K562 (cell line): ENCODE measurements around the gene GRIN1. TPM values are rescaled to one million over a fixed set of nuclear protein-coding genes. Genes with fewer than 3 reads are reported as not detected.

ENCODE experiments used
- BMI1 ChIP-seq: fragments of 150-350 bp; IDR thresholded peaks from 2 replicates; pipeline ENCODE4 v1.6.1; 2014; ENCODE audit warnings: low read length
- CBFB ChIP-seq: sonication (generic); formaldehyde crosslinking; IDR thresholded peaks from 2 replicates; pipeline ENCODE4 v1.4.0; 2020; ENCODE audit warnings: mild to moderate bottlenecking, missing genetic modification reagents
- FOXK1 ChIP-seq: sonication (generic); formaldehyde crosslinking; IDR thresholded peaks from 2 replicates; pipeline ENCODE4 v1.8.0; 2022; ENCODE audit warnings: missing genetic modification reagents, mild to moderate bottlenecking, borderline replicate concordance
- HMG20A ChIP-seq: fragments of 450-650 bp; formaldehyde crosslinking; conservative IDR thresholded peaks from 2 replicates; pipeline ENCODE4 v1.4.0; 2020; ENCODE audit warnings: mild to moderate bottlenecking, mixed read lengths
- NFXL1 ChIP-seq: fragments of 450-650 bp; formaldehyde crosslinking; IDR thresholded peaks from 2 replicates; pipeline ENCODE4 v1.4.0; 2021; ENCODE audit warnings: mild to moderate bottlenecking
- TARDBP ChIP-seq: fragments of 450-650 bp; IDR thresholded peaks from 2 replicates; pipeline ENCODE4 v1.6.1; 2016
- TEAD1 ChIP-seq, 2 experiments: fragments of 450-650 bp in 1 of 2; sonication (generic) in 1 of 2; formaldehyde crosslinking; IDR thresholded peaks; 2 replicates each; pipeline versions ENCODE4 v1.4.0 to v1.8.0; 2020 to 2022; ENCODE audit warnings: mild to moderate bottlenecking in 2 of 2, missing genetic modification reagents in 1 of 2
- ZBTB8A ChIP-seq: fragments of 450-650 bp; IDR thresholded peaks from 2 replicates; pipeline ENCODE4 v1.6.1; 2018; ENCODE audit warnings: mild to moderate bottlenecking, moderate library complexity; ENCODE audit not compliant: partially characterized antibody
- ZNF134 ChIP-seq: fragments of 250-450 bp; sonication (Bioruptor Pico); conservative IDR thresholded peaks from 2 replicates; pipeline ENCODE4 v1.4.0; 2020
- ZNF239 ChIP-seq: fragments of 250-450 bp; sonication (Bioruptor Pico); IDR thresholded peaks from 2 replicates; pipeline ENCODE4 v1.4.0; 2020; ENCODE audit warnings: mild to moderate bottlenecking
- polyA plus RNA-seq, 8 experiments: library from polyadenylated mRNA; depleted of rRNA in 4 of 8; stranded (reverse) in 5 of 8; unstranded in 3 of 8; fragments of >200 nt; fragmentation: Nextera tagmentation in 2 of 8; fragmentation: Illumina TruSeq in 1 of 8; extraction: Ambion mirVana in 2 of 8; extraction: Trizol in 1 of 8; gene quantifications; 2 replicates each; pipeline versions ENCODE4 v1.2.1 to v1.2.3, GENCODE V29; 2011 to 2014; ENCODE audit warnings: inconsistent platforms in 1 of 8, missing spikeins in 1 of 8
- total RNA-seq, 7 experiments: library from RNA; depleted of rRNA in 6 of 7; stranded (reverse); fragments of >200 nt in 6 of 7; fragmentation: Illumina TruSeq in 2 of 7; extraction: Trizol in 2 of 7; gene quantifications; 2 replicates each; pipeline versions ENCODE4 v1.2.1 to v1.2.3, GENCODE V29; 2011 to 2021; ENCODE audit warnings: low replicate concordance in 1 of 7
- TF ChIP-seq, protein P1 (sequence below), 2 experiments: fragments of 450-650 bp; IDR thresholded peaks; 2 replicates each; pipeline ENCODE4 v1.6.1; 2016; ENCODE audit warnings: mild to moderate bottlenecking in 2 of 2, borderline replicate concordance in 1 of 2, low read depth in 1 of 2, moderate library complexity in 1 of 2
- TF ChIP-seq, protein P2 (sequence below): sonication (generic); formaldehyde crosslinking; IDR thresholded peaks from 2 replicates; pipeline ENCODE4 v1.8.1; 2023; ENCODE audit warnings: mild to moderate bottlenecking, missing genetic modification reagents
- TF ChIP-seq, protein P3 (sequence below): fragments of 450-650 bp; formaldehyde crosslinking; IDR thresholded peaks from 2 replicates; pipeline ENCODE4 v1.4.0; 2022; ENCODE audit warnings: mild to moderate bottlenecking, moderate library complexity

The GRIN1 gene
- total and polyA plus RNA-seq, 9 of the 15 experiments (the other 6 are each of a cell fraction or from before 2014, with no cell fraction given) = 0.03 to 0.35 (median 0.16) TPM; not detected in 6

DNA sequence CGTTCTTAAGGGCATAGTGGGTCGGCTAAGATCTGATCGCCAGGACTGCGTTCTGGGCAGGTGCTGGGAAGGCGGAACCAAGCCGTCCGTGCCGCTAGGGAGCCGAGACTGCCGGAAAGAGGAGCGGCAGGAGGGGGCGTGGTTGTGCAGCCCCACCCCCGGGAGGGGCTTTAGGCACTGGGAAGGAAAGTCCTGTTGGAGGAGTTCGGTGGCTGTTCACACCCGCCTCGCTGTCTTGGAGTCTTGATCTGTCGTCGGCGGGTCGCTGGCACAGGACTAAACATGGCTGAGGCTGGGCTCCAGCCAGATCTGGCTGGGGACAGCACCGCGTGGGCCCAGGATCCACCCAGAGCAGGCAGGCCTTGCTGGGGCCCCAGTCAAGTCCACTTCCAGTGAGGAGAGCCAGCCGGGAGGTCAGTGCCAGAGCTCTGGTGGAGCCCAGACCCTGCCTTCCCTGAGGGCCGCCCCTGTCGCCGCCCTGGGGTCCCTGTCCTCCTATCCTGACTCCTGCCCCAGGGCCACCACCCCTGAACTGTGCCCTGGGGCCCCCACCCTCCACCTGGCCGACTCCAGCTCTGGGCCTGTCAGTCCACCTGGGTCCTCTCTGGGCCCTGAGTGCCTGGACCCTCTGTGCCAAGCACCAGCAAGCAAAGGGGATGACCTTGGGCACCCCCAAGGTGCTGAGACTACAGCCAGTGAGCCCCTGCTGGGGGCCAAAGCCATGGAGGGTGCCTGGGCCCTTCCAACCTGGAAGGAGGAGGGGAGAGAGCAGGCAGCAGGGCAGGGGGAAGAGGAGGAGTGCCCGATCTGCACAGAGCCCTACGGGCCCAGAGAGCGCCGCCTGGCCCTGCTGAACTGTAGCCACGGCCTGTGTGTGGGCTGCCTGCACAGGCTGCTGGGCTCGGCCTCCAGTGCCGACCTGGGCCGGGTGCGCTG lies 78.6 kb downstream of the GRIN1 start (continued):
- TF ChIP-seq, protein P1, sequence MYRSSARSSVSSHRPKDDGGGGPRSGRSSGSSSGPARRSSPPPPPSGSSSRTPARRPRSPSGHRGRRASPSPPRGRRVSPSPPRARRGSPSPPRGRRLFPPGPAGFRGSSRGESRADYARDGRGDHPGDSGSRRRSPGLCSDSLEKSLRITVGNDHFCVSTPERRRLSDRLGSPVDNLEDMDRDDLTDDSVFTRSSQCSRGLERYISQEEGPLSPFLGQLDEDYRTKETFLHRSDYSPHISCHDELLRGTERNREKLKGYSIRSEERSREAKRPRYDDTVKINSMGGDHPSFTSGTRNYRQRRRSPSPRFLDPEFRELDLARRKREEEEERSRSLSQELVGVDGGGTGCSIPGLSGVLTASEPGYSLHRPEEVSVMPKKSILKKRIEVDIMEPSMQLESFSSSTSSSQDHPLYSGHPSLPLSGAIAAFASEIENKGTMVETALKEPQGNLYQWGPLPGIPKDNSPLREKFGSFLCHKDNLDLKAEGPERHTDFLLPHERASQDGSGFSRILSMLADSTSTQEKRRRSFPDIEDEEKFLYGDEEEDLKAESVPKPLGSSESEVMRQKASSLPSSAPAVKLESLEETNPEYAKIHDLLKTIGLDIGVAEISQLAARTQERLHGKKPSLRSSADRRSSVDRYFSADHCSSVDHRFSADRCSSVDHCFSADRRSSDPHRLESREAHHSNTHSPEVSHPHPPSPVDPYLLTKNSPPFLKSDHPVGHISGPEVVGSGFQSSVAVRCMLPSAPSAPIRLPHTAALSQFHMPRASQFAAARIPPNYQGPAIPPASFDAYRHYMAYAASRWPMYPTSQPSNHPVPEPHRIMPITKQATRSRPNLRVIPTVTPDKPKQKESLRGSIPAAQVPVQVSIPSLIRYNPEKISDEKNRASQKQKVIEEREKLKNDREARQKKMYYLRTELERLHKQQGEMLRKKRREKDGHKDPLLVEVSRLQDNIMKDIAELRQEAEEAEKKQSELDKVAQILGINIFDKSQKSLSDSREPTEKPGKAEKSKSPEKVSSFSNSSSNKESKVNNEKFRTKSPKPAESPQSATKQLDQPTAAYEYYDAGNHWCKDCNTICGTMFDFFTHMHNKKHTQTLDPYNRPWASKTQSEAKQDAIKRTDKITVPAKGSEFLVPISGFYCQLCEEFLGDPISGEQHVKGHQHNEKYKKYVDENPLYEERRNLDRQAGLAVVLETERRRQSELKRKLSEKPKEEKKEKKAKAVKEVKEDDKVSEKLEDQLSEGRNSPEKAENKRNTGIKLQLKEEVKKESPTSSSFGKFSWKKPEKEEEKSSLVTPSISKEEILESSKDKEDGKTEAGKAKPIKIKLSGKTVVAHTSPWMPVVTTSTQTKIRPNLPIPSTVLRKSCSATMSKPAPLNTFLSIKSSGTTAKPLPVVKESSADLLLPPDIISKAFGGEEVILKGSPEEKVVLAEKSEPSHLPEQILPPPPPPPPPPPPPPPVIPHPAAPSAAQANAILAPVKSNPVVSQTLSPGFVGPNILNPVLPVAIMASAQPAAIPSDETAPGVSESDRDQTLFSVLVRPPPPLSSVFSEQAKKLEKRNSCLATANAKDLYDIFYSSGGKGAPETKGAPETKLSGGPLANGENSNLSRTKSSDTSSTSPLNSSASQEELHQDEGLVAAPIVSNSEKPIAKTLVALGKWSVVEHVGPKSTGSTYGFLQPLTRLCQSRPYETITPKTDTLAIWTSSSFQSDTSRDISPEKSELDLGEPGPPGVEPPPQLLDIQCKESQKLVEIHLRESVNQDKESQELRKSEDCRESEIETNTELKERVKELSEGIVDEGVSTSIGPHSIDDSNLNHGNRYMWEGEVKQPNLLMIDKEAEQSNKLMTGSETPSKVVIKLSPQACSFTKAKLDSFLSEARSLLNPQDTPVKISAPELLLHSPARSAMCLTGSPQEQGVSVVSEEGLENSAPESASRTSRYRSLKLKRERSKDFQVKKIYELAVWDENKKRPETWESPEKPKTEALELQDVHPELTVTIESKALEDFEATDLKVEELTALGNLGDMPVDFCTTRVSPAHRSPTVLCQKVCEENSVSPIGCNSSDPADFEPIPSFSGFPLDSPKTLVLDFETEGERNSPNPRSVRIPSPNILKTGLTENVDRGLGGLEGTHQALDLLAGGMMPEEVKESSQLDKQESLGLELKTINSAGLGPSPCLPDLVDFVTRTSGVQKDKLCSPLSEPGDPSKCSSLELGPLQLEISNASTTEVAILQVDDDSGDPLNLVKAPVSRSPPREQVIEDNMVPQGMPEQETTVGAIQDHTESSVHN (IDR thresholded peaks at IDR 0.05; ENCODE audit: borderline replicate concordance in 1 of 2, low read depth in 1 of 2) = no peak
- no peak for TF ChIP-seq TEAD1 (CRISPR knock-in tag; IDR thresholded peaks at IDR 0.05)
- TF ChIP-seq TARDBP = no peak
- TF ChIP-seq, protein P2, sequence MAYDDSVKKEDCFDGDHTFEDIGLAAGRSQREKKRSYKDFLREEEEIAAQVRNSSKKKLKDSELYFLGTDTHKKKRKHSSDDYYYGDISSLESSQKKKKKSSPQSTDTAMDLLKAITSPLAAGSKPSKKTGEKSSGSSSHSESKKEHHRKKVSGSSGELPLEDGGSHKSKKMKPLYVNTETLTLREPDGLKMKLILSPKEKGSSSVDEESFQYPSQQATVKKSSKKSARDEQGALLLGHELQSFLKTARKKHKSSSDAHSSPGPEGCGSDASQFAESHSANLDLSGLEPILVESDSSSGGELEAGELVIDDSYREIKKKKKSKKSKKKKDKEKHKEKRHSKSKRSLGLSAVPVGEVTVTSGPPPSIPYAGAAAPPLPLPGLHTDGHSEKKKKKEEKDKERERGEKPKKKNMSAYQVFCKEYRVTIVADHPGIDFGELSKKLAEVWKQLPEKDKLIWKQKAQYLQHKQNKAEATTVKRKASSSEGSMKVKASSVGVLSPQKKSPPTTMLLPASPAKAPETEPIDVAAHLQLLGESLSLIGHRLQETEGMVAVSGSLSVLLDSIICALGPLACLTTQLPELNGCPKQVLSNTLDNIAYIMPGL (CRISPR knock-in tag) = no peak
- TF ChIP-seq, protein P3, sequence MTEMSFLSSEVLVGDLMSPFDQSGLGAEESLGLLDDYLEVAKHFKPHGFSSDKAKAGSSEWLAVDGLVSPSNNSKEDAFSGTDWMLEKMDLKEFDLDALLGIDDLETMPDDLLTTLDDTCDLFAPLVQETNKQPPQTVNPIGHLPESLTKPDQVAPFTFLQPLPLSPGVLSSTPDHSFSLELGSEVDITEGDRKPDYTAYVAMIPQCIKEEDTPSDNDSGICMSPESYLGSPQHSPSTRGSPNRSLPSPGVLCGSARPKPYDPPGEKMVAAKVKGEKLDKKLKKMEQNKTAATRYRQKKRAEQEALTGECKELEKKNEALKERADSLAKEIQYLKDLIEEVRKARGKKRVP (CRISPR knock-in tag) = no peak
- no peak for TF ChIP-seq ZNF239 (CRISPR knock-in tag)
- TF ChIP-seq NFXL1 (CRISPR knock-in tag) = no peak
- no peak for TF ChIP-seq ZBTB8A
- no peak for TF ChIP-seq HMG20A (CRISPR knock-in tag)
- no peak for TF ChIP-seq CBFB (CRISPR knock-in tag)
- TF ChIP-seq ZNF134 = no peak
- TF ChIP-seq BMI1 = no peak
- TF ChIP-seq FOXK1 (CRISPR knock-in tag) = no peak
